Activated gamma-delta T cell treated with Interleukin-2 at 50 U/mL for 16 hours (primary cell): Measurements from ENCODE around the gene NDUFAF8.

Source experiments
- DNase-seq: peaks from one replicate; pipeline ENCODE4 v3.0.0-alpha.2; 2020

Gene NDUFAF8

GRCh38 chr17:81200695-81201580 lies 38.2 kb upstream of the NDUFAF8 start:
- DNase-seq, result no peak

- no peak for DNase-seq
Observed at GRCh38 chr17:81202318-81202717, 36.8 kb upstream of the NDUFAF8 start.

- no peak for DNase-seq
Observed at GRCh38 chr17:81203136-81203535, 36.0 kb upstream of the NDUFAF8 start.

- DNase-seq, result no peak
Observed at GRCh38 chr17:81204578-81204977, 34.5 kb upstream of the NDUFAF8 start.

GRCh38 chr17:81206166-81206565 lies 33.0 kb upstream of the NDUFAF8 start:
- no peak for DNase-seq

GRCh38 chr17:81206657-81207056 lies 32.5 kb upstream of the NDUFAF8 start:
- no peak for DNase-seq

- DNase-seq, result no peak
Observed at GRCh38 chr17:81207610-81208581, 31.2 kb upstream of the NDUFAF8 start.

- no peak for DNase-seq
Observed at GRCh38 chr17:81208651-81209050, 30.5 kb upstream of the NDUFAF8 start.

- DNase-seq, result no peak
Observed at GRCh38 chr17:81209141-81209540, 30.0 kb upstream of the NDUFAF8 start.

GRCh38 chr17:81210466-81210865 lies 28.7 kb upstream of the NDUFAF8 start:
- no peak for DNase-seq

- no peak for DNase-seq
Observed at GRCh38 chr17:81210868-81211267, 28.2 kb upstream of the NDUFAF8 start.

- DNase-seq, result no peak
Observed at GRCh38 chr17:81212365-81212764, 26.8 kb upstream of the NDUFAF8 start.

GRCh38 chr17:81213978-81214377 lies 25.1 kb upstream of the NDUFAF8 start:
- DNase-seq, result no peak

- no peak for DNase-seq
Observed at GRCh38 chr17:81217491-81217890, 21.6 kb upstream of the NDUFAF8 start.

- no peak for DNase-seq
Observed at GRCh38 chr17:81218459-81218858, 20.7 kb upstream of the NDUFAF8 start.

GRCh38 chr17:81218991-81219390 lies 20.1 kb upstream of the NDUFAF8 start:
- DNase-seq, result no peak

- no peak for DNase-seq
Observed at GRCh38 chr17:81219476-81220180, 19.5 kb upstream of the NDUFAF8 start.

GRCh38 chr17:81221371-81221841 lies 17.7 kb upstream of the NDUFAF8 start:
- no peak for DNase-seq

- DNase-seq, result no peak
Observed at GRCh38 chr17:81221842-81222619, 17.1 kb upstream of the NDUFAF8 start.

- no peak for DNase-seq
Observed at GRCh38 chr17:81222620-81222905, 16.6 kb upstream of the NDUFAF8 start.

GRCh38 chr17:81222906-81223761 lies 16.0 kb upstream of the NDUFAF8 start, which contains the start of gene CEP131:
CEP131 (minus strand) TSS chr17:81222965; CDS start chr17:81220056, 2,909 bp downstream.
- DNase-seq, result peak; percentile 100
